ENCODE data around the gene MAFF. TPM values are rescaled to one million over a fixed set of nuclear protein-coding genes. Genes with fewer than 3 reads are reported as not detected.

MAFF gene
- total RNA-seq, 1 experiment from 2014 or later = 5.8 TPM

GRCh38 chr22:38226853-38227649, 25.3 kb downstream of the MAFF start:
- H3K36me3 Mint-ChIP-seq (ENCODE audit: insufficient read depth in 1 of 3, low read depth in 3 of 3) = peaks cover 6 to 52% (median 51%) of the 10 kb centered on the region in 3 experiments; a peak in 6 of 7 replicates
- Histone ChIP-seq H3K56ac (ENCODE audit: insufficient read length, low read depth, low read length) (no peak overlapping the region), H3K4me1 (ENCODE audit: insufficient read depth, low read length) (no peaks in the 10 kb centered on the region), H2BK120ac (ENCODE audit: low read depth, low read length, poor library complexity, severe bottlenecking) (no peak overlapping the region), H3K9ac (ENCODE audit: extremely low read depth, insufficient read length, low read length) (no peak overlapping the region), H3K27ac (ENCODE audit: insufficient read length, low read depth, low read length) (no peak overlapping the region), H3K23me2 (ENCODE audit: insufficient read length, low read depth, low read length, poor library complexity, severe bottlenecking) (no peaks in the 10 kb centered on the region), H2AFZ (ENCODE audit: low read length) (no peak overlapping the region), H3K23ac (ENCODE audit: insufficient read length, low read depth, low read length) (no peak overlapping the region), H3K18ac (ENCODE audit: insufficient read length, low read depth, low read length) (no peak overlapping the region), H2BK12ac (ENCODE audit: insufficient read length, low read depth, low read length) (no peak overlapping the region), H3K79me1 (ENCODE audit: insufficient read depth, low read depth, low read length, poor library complexity, severe bottlenecking) (no peaks in the 10 kb centered on the region), H4K20me1 (ENCODE audit: control insufficient read depth, insufficient read depth, insufficient read length) (no peaks in the 10 kb centered on the region), H2BK15ac (ENCODE audit: low read depth, low read length) (no peak overlapping the region), H4K5ac (ENCODE audit: insufficient read length, low read depth, low read length) (no peak overlapping the region), H3K14ac (ENCODE audit: insufficient read depth, low read length) (no peak overlapping the region), H3K4me2 (ENCODE audit: insufficient read depth, insufficient read length, low read length) (no peak overlapping the region), H3K79me2 (ENCODE audit: insufficient read depth, low read length) (no peaks in the 10 kb centered on the region), H2BK5ac (ENCODE audit: insufficient read length, low read length) (no peak overlapping the region), H3K4ac (ENCODE audit: low read depth, low read length) (no peak overlapping the region), H2BK20ac (ENCODE audit: low read depth, low read length, poor library complexity, severe bottlenecking) (no peak overlapping the region), H3K9me3 (ENCODE audit: control insufficient read depth, low read depth, low read length) (no peaks in the 10 kb centered on the region), H4K91ac (ENCODE audit: insufficient read length, low read depth, low read length) (no peak overlapping the region), H3K27me3 (ENCODE audit: insufficient read depth, low read length) (no peaks in the 10 kb centered on the region), H4K8ac (replicated peaks; ENCODE audit: insufficient read length, low read depth, low read length) (no peak overlapping the region), H3T11ph (ENCODE audit: low read length) (no peak overlapping the region), H2AK5ac (ENCODE audit: insufficient read length, low read length) (no peak overlapping the region)
- no peak overlapping the region for H3K27ac Mint-ChIP-seq
- no peak for DNase-seq
- no peaks in the 10 kb centered on the region for H3K9me3 Mint-ChIP-seq
- WGBS (ENCODE audit: extremely low coverage, insufficient read length, low lambda C conversion rate) = 100% methylated on average over 1 of the region's 25 CpGs
- TF ChIP-seq, protein P1, sequence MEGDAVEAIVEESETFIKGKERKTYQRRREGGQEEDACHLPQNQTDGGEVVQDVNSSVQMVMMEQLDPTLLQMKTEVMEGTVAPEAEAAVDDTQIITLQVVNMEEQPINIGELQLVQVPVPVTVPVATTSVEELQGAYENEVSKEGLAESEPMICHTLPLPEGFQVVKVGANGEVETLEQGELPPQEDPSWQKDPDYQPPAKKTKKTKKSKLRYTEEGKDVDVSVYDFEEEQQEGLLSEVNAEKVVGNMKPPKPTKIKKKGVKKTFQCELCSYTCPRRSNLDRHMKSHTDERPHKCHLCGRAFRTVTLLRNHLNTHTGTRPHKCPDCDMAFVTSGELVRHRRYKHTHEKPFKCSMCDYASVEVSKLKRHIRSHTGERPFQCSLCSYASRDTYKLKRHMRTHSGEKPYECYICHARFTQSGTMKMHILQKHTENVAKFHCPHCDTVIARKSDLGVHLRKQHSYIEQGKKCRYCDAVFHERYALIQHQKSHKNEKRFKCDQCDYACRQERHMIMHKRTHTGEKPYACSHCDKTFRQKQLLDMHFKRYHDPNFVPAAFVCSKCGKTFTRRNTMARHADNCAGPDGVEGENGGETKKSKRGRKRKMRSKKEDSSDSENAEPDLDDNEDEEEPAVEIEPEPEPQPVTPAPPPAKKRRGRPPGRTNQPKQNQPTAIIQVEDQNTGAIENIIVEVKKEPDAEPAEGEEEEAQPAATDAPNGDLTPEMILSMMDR (conservative IDR thresholded peaks at IDR 0.05) = no peak
- no peaks in the 10 kb centered on the region; the same call in 1 of the 2 replicates for H3K27me3 Mint-ChIP-seq (ENCODE audit: low read depth)
- no peak overlapping the region for H3K4me3 Mint-ChIP-seq
- peaks cover 0 to 7% of the 10 kb centered on the region in 2 experiments; a peak in 2 of 4 replicates for H3K4me1 Mint-ChIP-seq
